ENCODE measurements around the gene C19orf33.

C19orf33 gene

GRCh38 chr19:38308926-38309614 lies 5.0 kb downstream of the C19orf33 start:
- peaks cover 20% of the 10 kb centered on the region for H3K4me1 Mint-ChIP-seq
- peaks cover 29% of the 10 kb centered on the region for H3K36me3 Mint-ChIP-seq
- H3K4me3 Mint-ChIP-seq, result no peak overlapping the region
- no peak overlapping the region for H3K27ac Mint-ChIP-seq
- ATAC-seq (ENCODE audit: low read depth), result no peak
- H3K27me3 Mint-ChIP-seq, result no peaks in the 10 kb centered on the region
- DNase-seq (ENCODE audit: low spot score in 2 of 2), result no peak
- peaks cover 4% of the 10 kb centered on the region for H3K9me3 Mint-ChIP-seq

- Mint-ChIP-seq H3K27me3 (no peaks in the 10 kb centered on the region), H3K27ac (no peak overlapping the region), H3K4me1 (peaks cover 20% of the 10 kb centered on the region), H3K9me3 (peaks cover 4% of the 10 kb centered on the region), H3K36me3 (peaks cover 29% of the 10 kb centered on the region), H3K4me3 (no peak overlapping the region)
- no peak for ATAC-seq (ENCODE audit: low read depth)
- no peak for DNase-seq (ENCODE audit: low spot score in 2 of 2)
Observed at GRCh38 chr19:38309615-38310278, 5.7 kb downstream of the C19orf33 start.

GRCh38 chr19:38310279-38310670 lies 6.2 kb downstream of the C19orf33 start:
- peaks cover 4% of the 10 kb centered on the region for H3K9me3 Mint-ChIP-seq
- H3K36me3 Mint-ChIP-seq, result peaks cover 28% of the 10 kb centered on the region
- ATAC-seq (ENCODE audit: low read depth), result no peak
- no peak overlapping the region for H3K27ac Mint-ChIP-seq
- peaks cover 22% of the 10 kb centered on the region for H3K4me1 Mint-ChIP-seq
- no peak for DNase-seq (ENCODE audit: low spot score in 2 of 2)
- no peaks in the 10 kb centered on the region for H3K27me3 Mint-ChIP-seq
- no peak overlapping the region for H3K4me3 Mint-ChIP-seq

- ATAC-seq (ENCODE audit: low read depth) (no peak), DNase-seq (ENCODE audit: low spot score in 2 of 2) (no peak)
- H3K4me3 Mint-ChIP-seq, result no peak overlapping the region
- H3K9me3 Mint-ChIP-seq, result peaks cover 4% of the 10 kb centered on the region
- peaks cover 27% of the 10 kb centered on the region for H3K36me3 Mint-ChIP-seq
- H3K27ac Mint-ChIP-seq, result no peak overlapping the region
- H3K27me3 Mint-ChIP-seq, result no peaks in the 10 kb centered on the region
- H3K4me1 Mint-ChIP-seq, result peaks cover 24% of the 10 kb centered on the region
Observed at GRCh38 chr19:38310986-38311385, 6.9 kb downstream of the C19orf33 start.

GRCh38 chr19:38315657-38316476 lies 11.8 kb downstream of the C19orf33 start, which contains the start of gene YIF1B:
Gene YIF1B, minus strand, starts transcription at chr19:38315947. Its CDS starts 30 bp downstream, at chr19:38315917.
- peak within 1 kb of the TSS; percentile 94 for H3K27ac Mint-ChIP-seq
- peaks cover 2% of the 10 kb centered on the region for H3K9me3 Mint-ChIP-seq
- ATAC-seq (ENCODE audit: low read depth), result peak; percentile 81
- peak within 1 kb of the TSS; percentile 95 for H3K4me3 Mint-ChIP-seq
- no peaks in the 10 kb centered on the region for H3K36me3 Mint-ChIP-seq
- H3K4me1 Mint-ChIP-seq, result peaks cover 34% of the 10 kb centered on the region
- H3K27me3 Mint-ChIP-seq, result no peaks in the 10 kb centered on the region
- DNase-seq (ENCODE audit: low spot score in 2 of 2), result peak; percentile 92 to 93

GRCh38 chr19:38316477-38317067 lies 12.5 kb downstream of the C19orf33 start:
- Mint-ChIP-seq H3K27ac (peak overlapping the region; percentile 94), H3K36me3 (no peaks in the 10 kb centered on the region), H3K4me3 (peak overlapping the region; percentile 95), H3K9me3 (peaks cover 2% of the 10 kb centered on the region), H3K4me1 (peaks cover 39% of the 10 kb centered on the region), H3K27me3 (no peaks in the 10 kb centered on the region)
- no peak for DNase-seq (ENCODE audit: low spot score in 2 of 2)
- peak; percentile 21 for ATAC-seq (ENCODE audit: low read depth)

- Mint-ChIP-seq H3K4me1 (peaks cover 45% of the 10 kb centered on the region), H3K9me3 (peaks cover 2% of the 10 kb centered on the region), H3K4me3 (peak overlapping the region; percentile 95), H3K27ac (peak overlapping the region; percentile 94), H3K36me3 (no peaks in the 10 kb centered on the region), H3K27me3 (no peaks in the 10 kb centered on the region)
- no peak for DNase-seq (ENCODE audit: low spot score in 2 of 2)
- no peak for ATAC-seq (ENCODE audit: low read depth)
Observed at GRCh38 chr19:38317104-38317612, 13.1 kb downstream of the C19orf33 start.

GRCh38 chr19:38318660-38319059 lies 14.6 kb downstream of the C19orf33 start:
- H3K36me3 Mint-ChIP-seq, result no peaks in the 10 kb centered on the region
- H3K27ac Mint-ChIP-seq, result no peak overlapping the region
- H3K9me3 Mint-ChIP-seq, result peaks cover 1% of the 10 kb centered on the region
- peak overlapping the region; percentile 84 for H3K4me3 Mint-ChIP-seq
- H3K4me1 Mint-ChIP-seq, result peaks cover 38% of the 10 kb centered on the region
- no peak for DNase-seq (ENCODE audit: low spot score in 2 of 2)
- no peak for ATAC-seq (ENCODE audit: low read depth)
- H3K27me3 Mint-ChIP-seq, result no peaks in the 10 kb centered on the region

GRCh38 chr19:38319421-38320258 lies 15.6 kb downstream of the C19orf33 start, which contains the start of gene KCNK6:
Gene KCNK6, plus strand, starts transcription at chr19:38319845. Its CDS starts 106 bp downstream, at chr19:38319951.
- Mint-ChIP-seq H3K9me3 (no peaks in the 10 kb centered on the region), H3K4me1 (peaks cover 35% of the 10 kb centered on the region), H3K27ac (no peak within 1 kb of the TSS), H3K36me3 (no peaks in the 10 kb centered on the region), H3K27me3 (no peaks in the 10 kb centered on the region), H3K4me3 (peak within 1 kb of the TSS; percentile 84)
- DNase-seq (ENCODE audit: low spot score in 2 of 2) (peak; percentile 22 to 50), ATAC-seq (ENCODE audit: low read depth) (no peak)

GRCh38 chr19:38320969-38321339 lies 16.9 kb downstream of the C19orf33 start:
- ATAC-seq (ENCODE audit: low read depth), result no peak
- Mint-ChIP-seq H3K36me3 (peaks cover 5% of the 10 kb centered on the region), H3K4me3 (peak overlapping the region; percentile 84), H3K9me3 (no peaks in the 10 kb centered on the region), H3K27me3 (no peaks in the 10 kb centered on the region), H3K4me1 (peaks cover 31% of the 10 kb centered on the region), H3K27ac (no peak overlapping the region)
- DNase-seq (ENCODE audit: low spot score in 2 of 2), result no peak

- Mint-ChIP-seq H3K4me3 (peak overlapping the region; percentile 36), H3K27me3 (no peaks in the 10 kb centered on the region), H3K36me3 (peaks cover 5% of the 10 kb centered on the region), H3K9me3 (no peaks in the 10 kb centered on the region), H3K27ac (peak overlapping the region; percentile 1), H3K4me1 (peaks cover 28% of the 10 kb centered on the region)
- ATAC-seq (ENCODE audit: low read depth) (no peak), DNase-seq (ENCODE audit: low spot score in 2 of 2) (no peak)
Observed at GRCh38 chr19:38321646-38322196, 17.7 kb downstream of the C19orf33 start.

- Mint-ChIP-seq H3K27ac (no peak overlapping the region), H3K4me1 (peaks cover 19% of the 10 kb centered on the region), H3K36me3 (peaks cover 15% of the 10 kb centered on the region), H3K27me3 (no peaks in the 10 kb centered on the region), H3K9me3 (no peaks in the 10 kb centered on the region), H3K4me3 (no peak overlapping the region)
- ATAC-seq (ENCODE audit: low read depth) (no peak), DNase-seq (ENCODE audit: low spot score in 2 of 2) (no peak)
Observed at GRCh38 chr19:38323291-38323690, 19.2 kb downstream of the C19orf33 start.

GRCh38 chr19:38324431-38324830 lies 20.4 kb downstream of the C19orf33 start:
- DNase-seq (ENCODE audit: low spot score in 2 of 2) (no peak), ATAC-seq (ENCODE audit: low read depth) (no peak)
- no peaks in the 10 kb centered on the region for H3K27me3 Mint-ChIP-seq
- H3K36me3 Mint-ChIP-seq, result peaks cover 19% of the 10 kb centered on the region
- peaks cover 15% of the 10 kb centered on the region for H3K4me1 Mint-ChIP-seq
- H3K9me3 Mint-ChIP-seq, result no peaks in the 10 kb centered on the region
- H3K27ac Mint-ChIP-seq, result no peak overlapping the region
- H3K4me3 Mint-ChIP-seq, result no peak overlapping the region

All from memory B cell (primary cell).